GM04504 (cell line): ENCODE measurements around the gene SH3BGRL2.
"Not testable (repeated sequence)": the region's sequence is repeated elsewhere in the genome, so short reads cannot be mapped to it uniquely, and the experiment has no call there.

Experiments used
- DNase-seq: peaks from one replicate; pipeline ENCODE4 v3.0.0-alpha.2; 2012; ENCODE audit warnings: low read depth

SH3BGRL2 gene

DNA sequence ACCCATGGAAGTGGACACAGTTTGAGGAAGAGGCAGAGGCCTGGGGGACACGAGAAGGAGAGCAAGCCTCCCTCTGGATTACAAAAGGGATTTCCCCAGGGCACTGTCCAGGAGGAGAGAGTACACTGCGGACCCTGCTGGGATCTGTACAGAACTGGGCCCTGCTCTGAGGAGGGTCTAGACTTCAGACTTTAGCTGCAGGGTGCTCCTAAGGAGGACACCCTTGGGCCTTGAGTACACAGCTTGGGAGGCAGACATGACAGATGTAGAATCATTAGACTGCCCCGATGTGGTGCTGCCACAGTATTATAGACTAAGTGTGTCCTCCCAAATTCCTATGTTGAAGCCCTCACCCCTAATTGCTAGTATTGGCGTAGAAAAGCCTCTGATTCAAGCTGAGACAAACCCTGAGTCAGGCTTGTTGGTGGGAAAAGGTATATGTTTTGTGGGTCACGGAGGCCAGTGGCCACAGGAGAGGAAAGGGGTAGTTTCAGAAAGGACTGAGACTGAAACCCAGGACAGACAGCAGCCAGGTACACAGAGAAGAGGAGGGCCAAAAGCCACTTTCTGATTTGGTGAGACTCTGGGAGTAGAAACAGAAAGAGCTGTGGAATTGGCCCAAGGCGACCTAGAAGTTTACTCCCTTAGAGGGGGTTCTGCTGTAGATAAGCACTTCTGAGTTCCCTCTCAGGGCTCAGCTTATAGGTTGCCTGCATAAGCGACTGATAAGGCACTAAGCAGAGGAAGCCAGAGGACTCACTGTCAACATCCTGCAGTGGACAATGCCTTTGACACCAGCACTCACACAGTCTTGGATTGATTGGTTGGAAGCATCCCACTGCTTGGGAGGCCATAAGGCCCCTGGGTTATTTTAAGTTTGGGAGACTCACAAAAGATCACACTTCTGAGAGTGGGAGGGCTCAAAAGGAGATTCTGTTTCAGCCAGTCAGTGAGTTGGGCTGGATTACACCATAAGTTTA is 16.5 kb upstream of the SH3BGRL2 start:
- DNase-seq = no peak

DNA sequence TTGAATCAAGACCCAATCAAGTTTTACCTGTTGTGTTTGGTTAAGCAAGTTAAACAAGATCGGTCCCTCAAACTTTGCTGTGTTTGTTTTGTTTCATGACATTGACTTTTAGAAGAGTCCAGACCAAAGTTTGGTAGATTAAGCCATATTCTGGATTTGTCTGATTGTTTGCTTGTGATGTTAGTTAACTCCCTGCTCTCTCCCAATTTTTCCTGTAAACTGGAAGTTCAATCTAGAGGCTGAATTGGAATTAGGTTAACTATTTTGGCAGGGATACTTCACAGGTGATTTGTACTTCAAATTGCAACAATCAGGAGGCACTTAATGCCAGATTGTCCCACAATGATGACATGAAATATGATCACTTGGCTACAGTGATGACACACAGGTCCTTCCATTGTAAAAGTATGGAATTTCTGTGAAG is 13.6 kb upstream of the SH3BGRL2 start:
- no peak for DNase-seq

DNA sequence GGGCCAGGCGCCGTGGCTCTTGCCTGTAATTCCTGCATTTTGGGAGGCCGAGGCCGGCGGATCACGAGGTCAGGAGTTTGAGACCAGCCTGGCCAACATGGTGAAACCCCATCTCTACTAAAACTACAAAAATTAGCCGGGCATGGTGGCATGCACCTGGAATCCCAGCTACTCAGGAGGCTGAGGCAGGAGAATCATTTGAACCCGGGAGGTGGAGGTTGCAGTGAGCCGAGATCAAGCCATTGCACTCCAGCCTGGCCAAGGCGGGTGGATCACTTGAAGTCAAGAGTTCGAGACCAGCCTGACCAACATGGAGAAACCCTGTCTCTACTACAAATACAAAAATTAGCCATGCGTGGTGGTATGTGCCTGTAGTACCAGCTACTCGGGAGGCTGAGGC is 12.7 kb upstream of the SH3BGRL2 start:
- DNase-seq = not testable (repeated sequence)

DNA sequence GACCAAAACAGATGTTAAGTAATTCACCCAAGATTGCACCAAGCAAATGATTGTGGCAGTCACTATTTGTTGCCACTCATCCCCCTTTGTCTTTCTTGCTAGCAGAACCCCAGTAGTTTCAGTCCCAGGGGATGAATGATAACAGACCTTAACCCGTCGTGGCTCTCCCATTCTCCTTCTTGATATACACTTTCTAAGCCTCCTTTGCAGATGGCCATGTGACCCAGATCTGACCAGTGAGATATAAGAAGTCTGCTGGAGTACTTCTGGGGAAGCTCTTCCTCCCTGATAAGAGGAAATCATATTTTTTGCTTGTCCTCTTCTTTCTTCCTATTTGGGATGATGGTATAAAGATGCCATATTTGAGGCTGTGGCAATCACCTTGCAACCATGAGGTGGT is 9.6 kb upstream of the SH3BGRL2 start:
- no peak for DNase-seq

DNA sequence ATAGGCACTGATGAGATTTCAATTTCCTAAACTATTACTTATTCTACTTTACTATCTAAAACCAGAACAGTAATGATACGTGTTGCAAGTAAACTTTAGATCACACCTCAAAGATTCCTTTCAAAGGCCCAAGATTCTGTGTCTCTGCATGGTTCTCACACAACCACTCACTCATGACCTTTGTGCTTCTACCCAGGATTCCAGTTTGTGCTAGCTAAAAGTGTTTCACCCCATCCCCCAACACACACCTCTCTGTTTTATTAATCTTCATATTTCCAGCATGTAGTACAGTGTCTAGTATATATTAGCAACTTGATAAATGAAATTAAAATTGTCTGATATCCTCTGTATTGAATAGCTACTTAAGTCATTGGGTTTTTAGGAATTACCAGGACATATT is 8.8 kb upstream of the SH3BGRL2 start:
- DNase-seq = no peak

DNA sequence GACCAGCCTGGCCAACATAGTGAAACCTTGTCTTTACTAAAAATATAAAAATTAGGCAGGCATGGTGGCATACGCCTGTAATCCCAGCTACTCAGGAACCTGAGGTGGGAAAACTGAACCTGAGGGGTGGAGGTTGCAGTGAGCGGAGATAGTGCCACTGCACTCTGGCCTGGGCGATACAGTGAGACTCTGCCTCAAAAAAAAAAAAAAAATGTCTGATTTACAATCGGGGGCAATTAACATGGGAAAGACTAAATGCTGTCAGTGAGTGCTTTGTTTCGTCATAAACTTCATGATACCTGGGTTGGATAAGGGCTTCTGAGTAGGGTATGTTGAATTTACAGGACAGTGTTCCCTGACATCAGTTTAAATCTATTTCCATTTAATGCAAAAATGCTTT is 8.0 kb upstream of the SH3BGRL2 start:
- DNase-seq = no peak

DNA sequence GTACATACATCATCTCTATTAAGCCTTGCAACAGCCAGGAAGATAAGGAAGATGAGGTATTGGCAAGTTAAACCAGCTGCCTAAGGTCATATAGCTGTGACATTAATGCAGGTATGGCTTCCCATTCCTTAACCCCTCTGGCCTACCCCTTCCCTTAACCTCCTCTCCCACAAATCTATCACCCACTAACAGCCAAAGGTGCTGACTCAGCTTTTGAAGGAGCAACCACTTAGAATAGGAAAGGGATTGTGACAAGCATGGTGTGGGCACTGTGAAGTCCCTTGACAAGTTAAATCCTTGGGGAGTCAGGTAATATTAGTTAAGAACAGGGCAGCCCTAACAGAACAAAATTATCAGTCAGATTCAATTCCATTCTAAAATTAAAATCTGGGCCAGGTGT is 5.4 kb upstream of the SH3BGRL2 start:
- DNase-seq = no peak

DNA sequence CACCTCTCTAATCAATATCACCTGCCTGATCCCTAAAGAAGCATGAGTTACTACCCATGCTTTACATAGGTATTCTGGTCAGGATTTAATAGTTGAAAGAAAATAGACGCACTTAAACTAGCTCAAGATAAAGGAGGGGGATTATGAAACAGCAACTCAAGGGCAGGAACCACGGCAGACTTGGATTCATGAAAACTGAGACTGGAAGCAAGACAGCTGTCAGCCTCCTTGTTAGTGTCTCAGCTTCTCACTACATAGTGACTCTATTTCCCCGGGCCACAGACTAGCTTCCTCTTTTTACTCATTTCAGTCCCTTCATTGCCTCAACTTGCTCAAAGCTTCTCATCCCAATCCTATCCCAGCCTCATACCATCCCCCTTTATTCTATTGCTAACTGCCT is 4.3 kb upstream of the SH3BGRL2 start:
- DNase-seq = no peak

DNA sequence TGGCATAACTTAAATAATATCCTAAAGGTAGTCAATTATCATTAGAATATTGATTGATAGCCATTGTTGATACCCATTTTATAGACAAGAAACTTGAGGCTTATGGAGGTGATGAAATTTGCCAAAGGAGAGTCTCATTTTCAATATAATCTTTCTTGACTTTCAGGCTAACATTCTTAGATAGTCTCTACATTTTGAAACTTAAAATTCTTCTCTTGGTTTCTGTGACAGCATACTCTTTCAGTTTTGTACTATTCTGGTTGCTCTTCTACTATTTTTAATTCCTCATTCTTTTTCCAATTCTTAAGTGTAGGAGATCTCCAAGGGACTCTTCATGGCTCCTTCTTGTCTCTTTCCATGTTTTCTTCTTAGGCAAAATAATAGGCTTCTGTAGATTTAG is 3.7 kb upstream of the SH3BGRL2 start:
- DNase-seq = no peak

DNA sequence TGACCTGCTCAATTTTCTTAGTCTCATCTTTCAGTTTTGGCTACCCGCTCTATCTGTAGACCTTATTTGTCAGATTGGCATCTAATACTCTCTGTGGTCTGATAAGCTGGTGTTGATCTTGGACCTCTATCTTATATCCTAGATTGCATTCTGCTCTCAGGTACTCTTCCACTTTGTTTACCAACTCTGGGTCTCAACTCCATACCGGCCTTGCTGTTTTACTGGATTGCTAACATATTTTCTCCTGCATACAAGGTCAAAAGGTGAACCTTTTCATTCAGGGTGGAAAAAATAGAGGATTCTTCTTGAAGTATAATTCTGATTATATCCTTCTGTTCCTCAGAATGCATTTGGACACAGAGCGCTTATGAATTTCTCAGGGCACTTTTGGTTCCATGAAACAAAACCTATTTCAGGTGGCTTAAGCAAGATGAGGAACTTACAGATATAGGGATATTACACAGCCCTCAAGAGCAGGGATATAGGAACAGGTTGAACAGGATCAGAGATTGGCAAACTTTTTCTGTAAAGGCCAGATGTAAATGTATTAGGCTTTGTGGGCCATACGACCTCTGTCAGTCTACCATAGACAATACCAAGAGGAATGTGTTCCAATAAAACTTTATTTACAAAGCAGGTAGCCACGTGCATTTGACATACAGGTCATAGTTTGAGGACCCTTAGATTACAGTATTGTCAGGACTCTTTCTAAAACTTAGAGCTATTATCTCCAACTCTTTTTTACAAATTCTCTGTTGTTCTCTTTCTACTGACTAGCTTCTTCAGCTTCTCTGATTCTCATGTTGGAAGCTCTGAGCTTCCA is 2.5 kb upstream of the SH3BGRL2 start:
- no peak for DNase-seq

DNA sequence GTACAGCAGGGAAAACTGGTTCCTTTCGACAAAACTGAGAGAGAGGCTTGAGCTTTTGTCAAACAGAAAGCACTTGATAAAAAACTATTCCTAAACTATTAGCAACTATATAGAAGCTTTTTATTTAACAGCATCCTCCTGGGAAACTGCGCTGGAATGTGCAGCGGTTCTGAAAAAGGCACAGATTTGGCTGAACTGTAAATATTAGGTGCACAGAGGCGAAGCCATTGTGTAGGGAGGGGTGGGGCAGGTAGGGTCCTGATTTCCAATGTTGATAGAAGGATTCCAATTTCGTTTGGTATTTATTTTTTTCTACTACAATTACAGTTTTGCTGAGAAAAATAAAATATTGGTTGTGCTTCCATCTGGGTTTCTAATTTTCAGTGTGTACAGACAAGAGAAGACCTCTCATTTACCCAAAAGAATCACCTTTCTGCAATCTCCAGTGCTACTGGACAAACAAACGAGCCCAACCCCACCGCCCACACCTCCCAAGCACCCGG is 698 bp upstream of the SH3BGRL2 start:
- no peak for DNase-seq

DNA sequence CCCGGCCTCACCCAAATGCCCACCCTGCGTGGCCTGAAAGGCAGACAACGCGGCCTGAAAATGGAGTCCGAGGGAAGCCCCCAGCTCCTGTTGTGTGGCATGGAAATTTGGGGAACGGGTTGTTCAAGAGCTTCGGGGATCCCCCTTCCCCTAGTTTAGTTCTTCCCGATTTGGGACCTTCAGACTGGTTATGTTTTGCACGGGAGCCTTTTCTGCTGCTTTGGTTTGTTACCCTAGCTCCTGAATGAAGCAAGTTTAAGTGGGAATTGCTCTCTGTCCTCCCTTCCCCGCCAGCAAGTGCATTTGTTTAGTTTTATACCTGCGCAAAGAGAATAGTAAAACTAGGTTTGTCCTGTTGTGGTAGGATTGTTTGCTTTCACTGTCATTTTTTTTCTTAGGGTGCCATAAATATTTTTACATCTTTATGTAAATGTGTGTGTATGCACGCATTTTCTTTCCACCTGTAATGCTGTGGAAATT is 604 bp downstream of the SH3BGRL2 start:
- DNase-seq = no peak

DNA sequence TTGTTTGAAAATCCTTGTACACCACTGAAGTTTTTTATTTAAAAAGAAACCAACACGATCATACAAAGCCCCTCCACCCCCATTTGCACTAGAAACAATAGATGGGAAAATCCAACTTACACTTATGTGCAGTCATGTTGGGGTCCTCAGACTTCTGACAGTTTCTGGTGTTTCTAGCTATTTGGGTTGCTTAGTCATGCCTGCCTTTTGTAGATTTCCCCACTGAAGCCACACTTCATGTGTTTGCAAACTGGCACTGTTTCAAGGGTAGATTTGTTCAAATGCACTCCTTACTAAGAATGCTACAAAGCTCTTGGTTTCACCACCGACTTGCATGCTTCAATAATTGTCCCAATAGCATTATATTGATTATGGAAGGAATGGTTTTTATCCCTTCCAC is 1.5 kb downstream of the SH3BGRL2 start:
- DNase-seq = no peak

DNA sequence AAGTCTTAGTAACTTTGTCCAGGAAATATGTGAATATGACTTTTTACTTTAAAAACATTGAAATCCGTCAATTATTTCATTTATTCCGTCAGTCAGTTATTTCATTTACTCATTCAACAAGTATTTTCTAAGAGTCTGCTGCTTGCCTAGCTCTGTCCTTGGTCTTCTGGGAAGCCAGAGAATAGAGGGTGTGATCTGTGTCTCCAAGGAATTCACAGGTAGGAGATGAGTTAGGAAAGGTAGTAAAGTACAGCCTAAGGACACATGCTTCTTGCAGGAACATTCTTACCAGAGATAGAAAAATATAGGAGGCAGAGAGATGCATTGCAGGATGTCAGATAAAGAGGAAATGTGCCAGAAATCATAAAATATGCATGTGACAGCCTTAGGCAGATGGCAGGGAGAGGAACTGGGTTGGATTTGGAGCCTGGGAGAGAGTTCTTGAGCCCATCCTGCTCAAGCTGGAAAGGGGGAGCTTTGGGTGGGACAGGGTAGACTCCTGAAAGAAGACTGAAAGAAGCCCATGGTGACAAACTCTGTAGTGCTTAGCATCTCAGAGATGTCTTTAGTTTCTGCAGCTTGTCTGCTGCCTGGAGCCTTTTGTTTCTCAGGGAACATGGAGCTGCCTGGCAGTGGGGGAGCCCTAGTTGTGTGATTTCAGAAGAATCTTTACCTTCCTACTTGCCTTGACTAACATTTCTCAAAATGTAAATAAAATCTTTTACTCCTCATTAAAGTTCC is 3.5 kb downstream of the SH3BGRL2 start:
- DNase-seq = no peak

DNA sequence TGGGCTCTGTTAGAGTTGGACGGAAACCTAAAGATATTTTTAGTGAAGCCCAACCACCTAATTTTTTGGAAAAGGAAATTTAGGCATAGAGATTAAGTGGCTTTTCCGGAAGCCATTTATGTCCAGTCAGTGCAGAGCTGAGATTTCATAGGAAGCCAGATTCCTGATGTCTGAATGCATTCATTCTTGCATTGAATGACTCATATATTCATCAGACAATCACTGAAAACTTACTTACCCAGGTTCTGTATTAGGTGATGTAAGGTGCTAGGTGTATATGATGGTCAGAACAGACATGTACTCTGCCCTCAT is 4.1 kb downstream of the SH3BGRL2 start:
- no peak for DNase-seq

DNA sequence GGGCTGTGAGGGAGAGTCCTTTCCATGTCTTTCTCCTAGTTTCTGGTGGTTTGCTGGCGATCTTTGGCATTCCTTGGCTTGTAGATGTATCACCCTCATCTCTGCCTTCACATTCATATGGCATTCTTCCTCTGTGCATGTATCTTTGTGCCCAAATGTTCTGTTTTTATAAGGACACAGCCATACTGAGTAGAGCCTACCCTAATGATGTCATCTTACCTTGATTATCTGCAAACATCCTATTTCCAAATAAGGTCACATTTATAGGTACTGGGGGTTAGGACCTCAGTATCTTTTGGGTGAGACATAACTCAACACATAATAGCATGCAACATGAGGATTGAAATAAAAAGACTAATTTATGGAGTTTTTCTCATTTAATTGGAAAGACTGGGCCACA is 5.5 kb downstream of the SH3BGRL2 start:
- no peak for DNase-seq

DNA sequence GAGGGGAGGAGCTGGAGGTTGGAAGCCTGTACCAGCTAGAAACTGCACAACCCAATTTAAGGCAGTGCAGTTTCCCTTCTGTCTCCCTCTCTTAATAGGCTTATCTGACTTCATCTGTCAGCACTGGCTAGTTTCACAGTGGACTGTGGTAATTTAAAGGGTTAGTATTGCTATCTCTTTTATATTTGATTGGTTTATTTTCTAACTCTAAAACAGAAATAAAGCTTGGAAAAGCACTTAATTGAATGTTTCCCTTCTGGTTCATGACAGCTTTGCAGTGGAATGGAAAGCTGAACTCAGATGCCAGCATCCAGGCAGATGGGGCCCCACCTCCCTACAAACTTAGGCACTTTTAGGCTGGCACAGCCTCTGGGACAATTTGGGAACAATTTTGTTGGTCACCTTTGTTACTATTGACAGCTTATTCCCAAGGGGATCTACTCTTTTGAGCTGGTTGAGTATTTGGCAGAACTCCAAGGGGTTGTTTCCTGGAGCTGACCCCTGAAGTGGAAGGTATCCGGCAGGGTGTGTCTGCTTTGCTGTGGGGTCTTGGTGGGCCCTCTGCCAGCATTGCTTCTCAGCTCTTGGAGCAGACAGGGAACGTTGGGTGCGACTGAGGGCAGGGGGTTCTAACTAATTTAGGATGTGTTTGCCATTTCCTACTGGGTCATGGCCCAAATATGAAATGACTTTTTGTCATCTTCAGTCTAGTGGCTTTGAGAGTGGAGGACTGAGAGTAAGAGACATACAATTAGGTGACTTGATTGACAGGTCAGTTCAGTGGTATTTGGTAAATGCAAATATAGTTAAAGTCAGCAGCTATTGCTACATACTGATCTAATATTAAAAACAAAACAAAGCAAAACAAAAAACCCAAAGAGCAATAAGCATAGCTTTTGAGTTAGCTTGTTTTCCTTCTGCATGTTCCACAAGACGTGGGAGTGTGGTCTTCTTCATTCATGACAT is 9.3 kb downstream of the SH3BGRL2 start:
- no peak for DNase-seq

DNA sequence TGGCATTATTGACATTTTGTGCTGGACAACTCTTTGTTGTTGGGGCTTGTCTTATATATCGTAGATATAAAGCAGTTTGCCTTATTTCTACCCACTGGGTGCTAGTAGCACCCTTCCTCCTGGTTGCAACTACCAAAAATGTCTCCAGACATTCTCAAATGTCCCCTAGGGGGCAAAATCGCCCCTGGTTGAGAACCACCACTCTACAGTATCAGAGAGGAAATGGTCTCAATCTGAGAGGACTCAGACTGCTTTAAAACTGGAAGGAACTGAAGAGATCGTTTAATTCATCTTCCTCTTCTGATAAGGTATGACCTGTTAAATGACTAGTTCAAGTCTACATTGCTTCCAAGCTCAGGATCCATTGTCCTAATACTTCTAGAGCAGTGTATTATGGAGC is 14.9 kb downstream of the SH3BGRL2 start:
- no peak for DNase-seq

DNA sequence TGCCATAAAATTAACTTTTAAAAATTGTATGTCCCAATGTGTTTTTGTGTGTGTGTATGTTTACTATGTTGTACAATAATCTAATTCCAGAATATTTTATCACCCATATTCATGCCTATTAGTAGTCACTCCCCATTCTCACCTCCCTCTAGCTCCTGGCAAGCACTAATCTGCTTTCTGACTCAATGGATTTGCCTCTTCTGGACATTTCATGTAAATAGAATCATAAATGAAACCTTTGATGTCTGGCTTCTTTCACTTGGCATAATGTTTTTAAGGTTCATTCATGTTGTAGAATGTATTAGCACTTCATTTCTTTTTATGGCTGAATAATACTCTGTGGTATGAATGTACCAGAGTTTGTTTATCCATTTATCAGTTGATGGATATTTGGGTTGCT is 15.4 kb downstream of the SH3BGRL2 start:
- no peak for DNase-seq

DNA sequence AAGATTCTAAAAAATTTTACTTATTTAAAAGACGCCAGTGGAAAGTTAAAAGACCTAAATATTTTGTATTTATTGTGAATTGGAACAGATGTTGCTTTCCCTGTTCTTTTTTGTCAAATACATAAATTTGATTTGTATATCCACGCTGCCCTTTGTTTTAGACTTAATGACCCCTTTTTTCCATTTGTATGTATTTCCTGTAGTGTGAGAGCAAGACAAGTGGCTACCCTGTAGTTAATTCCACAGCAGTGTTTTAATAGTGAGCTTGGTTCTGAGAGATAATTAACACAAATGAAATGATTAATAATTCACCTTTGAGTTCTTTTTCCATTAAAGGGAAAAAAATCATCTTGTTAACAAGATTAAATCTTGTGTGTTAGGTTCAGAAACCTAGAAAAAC is 16.6 kb downstream of the SH3BGRL2 start:
- no peak for DNase-seq

DNA sequence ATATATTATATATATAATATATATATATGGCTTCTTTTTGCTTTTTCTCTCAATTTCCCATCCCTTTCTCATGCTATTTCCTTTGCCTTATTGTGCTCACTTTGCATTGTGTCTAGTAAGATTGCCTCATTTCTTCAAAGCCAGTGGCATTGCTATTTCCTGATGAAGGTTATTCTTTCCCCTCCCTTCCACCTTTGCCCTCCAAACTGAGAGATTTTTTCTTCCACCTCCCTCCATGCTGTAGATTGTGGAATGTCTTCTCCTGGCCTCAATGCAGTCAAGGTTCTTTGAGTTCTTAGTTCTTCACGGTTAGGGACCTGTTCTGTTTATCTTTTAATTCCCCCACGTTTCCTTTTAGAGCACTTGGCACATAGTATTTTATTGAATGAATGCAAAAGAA is 17.2 kb downstream of the SH3BGRL2 start:
- no peak for DNase-seq
